ENCODE results near the gene ASIC5. TPM values are rescaled to one million over a fixed set of nuclear protein-coding genes. Genes with fewer than 3 reads are reported as not detected.

ASIC5 gene
- total RNA-seq, 4 donors from 2014 or later = not detected

- Histone ChIP-seq H3K9me3 (no peaks in the 10 kb centered on the region), H3K4me3 (no peak overlapping the region), H3K4me1 (peaks cover 0 to 2% (median 0%) of the 10 kb centered on the region in 3 donors), H3K36me3 (no peaks in the 10 kb centered on the region), H3K27ac (no peak overlapping the region), H3K27me3 (no peaks in the 10 kb centered on the region)
- no peak for ATAC-seq
- TF ChIP-seq POLR2AphosphoS5 (IDR thresholded peaks at IDR 0.05) (no peak), CTCF (IDR thresholded peaks at IDR 0.05) (no peak), EP300 (IDR thresholded peaks at IDR 0.05) (no peak), POLR2A (IDR thresholded peaks at IDR 0.05) (no peak)
- WGBS, 2 donors (ENCODE audit: low coverage in 1 of 2) = 53 to 84% methylated on average over 2 to 4 of the region's 6 CpGs
Observed at GRCh38 chr4:155885666-155886065, 19.6 kb upstream of the ASIC5 start.

- Histone ChIP-seq H3K27me3 (no peaks in the 10 kb centered on the region), H3K27ac (no peak overlapping the region), H3K9me3 (no peaks in the 10 kb centered on the region), H3K36me3 (no peaks in the 10 kb centered on the region), H3K4me3 (no peak overlapping the region), H3K4me1 (no peaks in the 10 kb centered on the region)
- ATAC-seq = no peak
- WGBS, 2 donors (ENCODE audit: low coverage in 1 of 2) = 47 to 74% methylated on average over 2 to 3 of the region's 3 CpGs
- TF ChIP-seq CTCF (IDR thresholded peaks at IDR 0.05) = no peak
- no peak for TF ChIP-seq EP300 (IDR thresholded peaks at IDR 0.05)
- no peak for TF ChIP-seq POLR2AphosphoS5 (IDR thresholded peaks at IDR 0.05)
- no peak for TF ChIP-seq POLR2A (IDR thresholded peaks at IDR 0.05)
Observed at GRCh38 chr4:155883895-155884294, 17.8 kb upstream of the ASIC5 start.

DNA sequence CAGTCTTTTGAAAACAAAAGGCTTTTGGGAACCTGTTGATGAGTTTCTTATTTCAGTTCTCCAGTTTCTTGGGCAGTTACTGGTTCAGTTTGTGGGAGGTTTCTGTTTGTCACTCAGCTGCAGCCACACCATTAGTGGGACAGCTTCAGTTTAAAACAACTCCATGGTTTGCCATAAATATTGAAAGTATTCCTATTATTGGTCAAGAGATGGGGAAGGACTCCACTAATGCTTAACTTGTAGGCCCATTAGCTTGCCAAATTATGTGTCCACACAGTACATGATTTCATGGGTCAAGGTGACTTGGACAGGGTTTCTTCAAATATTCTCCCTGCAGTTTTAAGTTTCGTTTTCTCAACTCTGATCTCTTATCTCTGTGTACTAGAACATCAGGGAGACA is 15.5 kb upstream of the ASIC5 start:
- H3K4me1 ChIP-seq = no peaks in the 10 kb centered on the region
- 63 to 67% methylated on average over 1 of the region's 1 CpG for WGBS, 2 donors (ENCODE audit: low coverage in 1 of 2)
- no peak for TF ChIP-seq CTCF (IDR thresholded peaks at IDR 0.05)
- no peak for TF ChIP-seq EP300 (IDR thresholded peaks at IDR 0.05)
- TF ChIP-seq POLR2A (IDR thresholded peaks at IDR 0.05) = no peak
- TF ChIP-seq POLR2AphosphoS5 (IDR thresholded peaks at IDR 0.05) = no peak

GRCh38 chr4:155879767-155880166 is 13.7 kb upstream of the ASIC5 start:
- H3K4me3 ChIP-seq = no peak overlapping the region
- H3K4me1 ChIP-seq = no peaks in the 10 kb centered on the region
- TF ChIP-seq EP300 (IDR thresholded peaks at IDR 0.05) (no peak), POLR2A (IDR thresholded peaks at IDR 0.05) (no peak)
- no peak overlapping the region for H3K27ac ChIP-seq
- H3K27me3 ChIP-seq = no peaks in the 10 kb centered on the region
- ATAC-seq = no peak
- no peaks in the 10 kb centered on the region for H3K9me3 ChIP-seq
- H3K36me3 ChIP-seq = no peaks in the 10 kb centered on the region

More for the DNA sequence above, 15.5 kb upstream of the ASIC5 start:
- Histone ChIP-seq H3K27me3 (no peaks in the 10 kb centered on the region), H3K9me3 (no peaks in the 10 kb centered on the region), H3K4me3 (no peak overlapping the region), H3K27ac (no peak overlapping the region), H3K36me3 (no peaks in the 10 kb centered on the region)
- no peak for ATAC-seq

DNA sequence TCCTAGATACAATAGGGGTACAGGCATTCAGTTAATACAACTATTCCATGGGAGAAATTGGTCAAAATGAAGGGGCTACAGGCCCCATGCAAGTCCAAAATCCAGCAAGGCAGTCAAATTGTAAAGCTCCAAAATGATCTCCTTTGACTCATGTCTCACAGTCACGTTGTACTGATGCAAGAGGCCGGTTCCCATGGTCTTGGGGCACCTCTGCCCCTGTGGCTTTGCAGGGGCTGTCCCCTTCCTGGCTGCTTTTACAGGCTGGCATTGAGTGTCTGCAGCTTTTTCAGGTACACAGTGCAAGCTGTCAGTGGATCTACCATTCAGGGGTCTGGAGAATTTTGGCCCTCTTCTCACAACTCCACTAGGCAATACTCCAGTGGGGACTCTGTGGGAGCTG is 12.5 kb upstream of the ASIC5 start:
- Histone ChIP-seq H3K27me3 (no peaks in the 10 kb centered on the region), H3K27ac (no peak overlapping the region), H3K9me3 (no peaks in the 10 kb centered on the region), H3K36me3 (no peaks in the 10 kb centered on the region), H3K4me1 (no peaks in the 10 kb centered on the region), H3K4me3 (no peak overlapping the region)
- whole genome bisulfite sequencing, 2 donors (ENCODE audit: low coverage in 1 of 2) = 83% methylated on average over 1 of the region's 2 CpGs; no CpG with 5 or more reads in 1 of the 2 donors
- TF ChIP-seq POLR2AphosphoS5 (IDR thresholded peaks at IDR 0.05) (no peak), EP300 (IDR thresholded peaks at IDR 0.05) (no peak), POLR2A (IDR thresholded peaks at IDR 0.05) (no peak), CTCF (IDR thresholded peaks at IDR 0.05) (no peak)
- no peak for ATAC-seq
